Thoracic aorta (tissue), 2 donors: Measurements from ENCODE around the gene CHST11. TPM values are rescaled to one million over a fixed set of nuclear protein-coding genes. Genes with fewer than 3 reads are reported as not detected.

Source experiments
- ATAC-seq: fragments of 150-250 bp; one replicate; pipeline ENCODE4 v1.8.0; 2017; ENCODE audit warnings: low read depth; ENCODE audit not compliant: insufficient number of reproducible peaks, low FRiP score
- DNase-seq: peaks from one replicate; pipeline ENCODE4 v3.0.0-alpha.2; 2020; ENCODE audit warnings: low spot score
- H3K27ac ChIP-seq, 2 donors: fragments of 200-600 bp; sonication (generic); 1 replicate in 1 of 2; 2 replicates in 1 of 2; pipeline ENCODE4 v1.5.1; 2016; ENCODE audit warnings: mild to moderate bottlenecking in 2 of 2, moderate library complexity in 2 of 2
- H3K27me3 ChIP-seq: fragments of 200-600 bp; sonication (generic); replicated peaks from 2 replicates; pipeline ENCODE4 v1.6.0; 2016; ENCODE audit warnings: mild to moderate bottlenecking; ENCODE audit not compliant: insufficient read depth
- H3K36me3 ChIP-seq: fragments of 200-600 bp; sonication (generic); one replicate; pipeline ENCODE4 v1.5.1; 2016
- H3K4me1 ChIP-seq, 2 donors: fragments of 200-600 bp; sonication (generic); 1 replicate in 1 of 2; 2 replicates in 1 of 2; pipeline versions ENCODE4 v1.5.1 to v1.6.0; 2016; ENCODE audit warnings: low read depth in 2 of 2, mild to moderate bottlenecking in 1 of 2; ENCODE audit not compliant: control insufficient read depth in 1 of 2
- H3K4me3 ChIP-seq: fragments of 200-600 bp; sonication (generic); 2 replicates; pipeline ENCODE4 v1.5.1; 2016; ENCODE audit warnings: mild to moderate bottlenecking
- H3K9me3 ChIP-seq: fragments of 200-600 bp; sonication (generic); 2 replicates; pipeline ENCODE4 v1.5.1; 2016
- total RNA-seq, 2 donors: library from RNA; depleted of rRNA; stranded (reverse); fragments of >200 nt; gene quantifications; one replicate each; pipeline versions ENCODE4 v1.1.0 to v1.2.3, GENCODE V29; 2016
- TF ChIP-seq, protein P1 (sequence below): fragments of 200-600 bp; sonication (generic); IDR thresholded peaks from one replicate; pipeline ENCODE4 v1.5.1; 2019; ENCODE audit warnings: antibody characterized with exemption

The CHST11 gene
- total RNA-seq, 2 donors from 2014 or later: 41.9 to 79.3 TPM

DNA sequence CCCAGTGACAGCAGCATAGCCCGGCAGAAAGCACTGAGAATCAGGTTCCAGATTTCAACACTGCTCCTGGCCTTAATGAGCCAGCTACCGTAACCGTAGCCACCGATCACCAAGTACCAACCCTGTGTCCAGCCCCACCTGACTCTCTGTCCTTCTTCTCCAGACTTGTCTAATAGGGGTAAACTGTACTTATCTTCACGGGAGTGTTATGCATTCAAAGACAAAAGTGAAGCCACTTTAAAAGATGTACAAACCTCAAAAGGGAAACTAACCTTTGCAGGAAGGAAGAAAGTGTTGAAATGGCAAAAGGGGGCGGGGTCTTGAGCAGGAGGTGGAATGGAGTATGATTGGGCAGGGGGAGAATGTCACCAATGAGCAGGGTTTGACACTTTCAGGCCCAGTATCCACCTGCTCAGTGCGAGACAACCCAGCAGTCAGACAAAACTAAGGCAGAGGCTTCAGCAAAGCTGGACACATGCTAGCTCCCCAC is 226.1 kb downstream of the CHST11 start:
- Histone ChIP-seq H3K27me3 (no peaks in the 10 kb centered on the region), H3K4me3 (no peak overlapping the region), H3K4me1 (peaks cover 25 to 50% of the 10 kb centered on the region in 2 donors), H3K9me3 (no peaks in the 10 kb centered on the region), H3K36me3 (no peaks in the 10 kb centered on the region), H3K27ac (no peak overlapping the region)
- TF ChIP-seq, protein P1, sequence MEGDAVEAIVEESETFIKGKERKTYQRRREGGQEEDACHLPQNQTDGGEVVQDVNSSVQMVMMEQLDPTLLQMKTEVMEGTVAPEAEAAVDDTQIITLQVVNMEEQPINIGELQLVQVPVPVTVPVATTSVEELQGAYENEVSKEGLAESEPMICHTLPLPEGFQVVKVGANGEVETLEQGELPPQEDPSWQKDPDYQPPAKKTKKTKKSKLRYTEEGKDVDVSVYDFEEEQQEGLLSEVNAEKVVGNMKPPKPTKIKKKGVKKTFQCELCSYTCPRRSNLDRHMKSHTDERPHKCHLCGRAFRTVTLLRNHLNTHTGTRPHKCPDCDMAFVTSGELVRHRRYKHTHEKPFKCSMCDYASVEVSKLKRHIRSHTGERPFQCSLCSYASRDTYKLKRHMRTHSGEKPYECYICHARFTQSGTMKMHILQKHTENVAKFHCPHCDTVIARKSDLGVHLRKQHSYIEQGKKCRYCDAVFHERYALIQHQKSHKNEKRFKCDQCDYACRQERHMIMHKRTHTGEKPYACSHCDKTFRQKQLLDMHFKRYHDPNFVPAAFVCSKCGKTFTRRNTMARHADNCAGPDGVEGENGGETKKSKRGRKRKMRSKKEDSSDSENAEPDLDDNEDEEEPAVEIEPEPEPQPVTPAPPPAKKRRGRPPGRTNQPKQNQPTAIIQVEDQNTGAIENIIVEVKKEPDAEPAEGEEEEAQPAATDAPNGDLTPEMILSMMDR: no peak
- no peak for DNase-seq
- no peak for ATAC-seq

DNA sequence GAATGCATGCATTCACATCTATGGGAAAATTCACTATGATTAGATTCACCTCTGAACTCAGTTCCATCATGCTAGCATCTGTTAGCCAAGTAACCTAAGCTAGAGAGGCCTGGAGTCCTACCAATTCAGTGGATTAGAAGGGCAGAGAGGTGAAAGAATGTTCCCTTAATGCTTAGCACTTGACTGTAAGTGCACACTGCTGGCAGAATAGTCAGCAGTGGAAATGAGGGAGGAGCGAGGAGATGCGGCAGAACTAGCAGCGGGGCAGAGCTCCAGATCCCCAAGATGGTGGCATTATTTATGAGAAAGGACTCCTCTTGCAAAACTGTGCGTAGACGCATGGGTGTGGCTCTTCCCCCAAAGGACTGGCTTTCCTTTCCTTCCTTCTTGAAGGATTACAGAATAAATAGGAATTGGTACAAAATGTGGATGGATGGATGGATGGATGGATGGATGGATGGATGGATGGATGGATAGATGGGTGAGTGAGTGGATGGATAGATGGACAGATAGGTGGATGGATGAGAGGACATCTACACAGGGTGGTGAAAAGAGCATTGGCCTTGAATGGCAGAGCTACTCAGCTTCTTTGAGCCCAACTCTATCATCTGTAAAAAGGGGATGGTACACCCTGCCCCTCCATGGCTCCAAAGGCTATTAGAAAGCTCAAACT is 227.2 kb downstream of the CHST11 start:
- no peaks in the 10 kb centered on the region for H3K27me3 ChIP-seq
- TF ChIP-seq, protein P1: no peak
- ATAC-seq (no peak), DNase-seq (no peak)
- no peak overlapping the region for H3K27ac ChIP-seq
- H3K4me3 ChIP-seq: no peak overlapping the region
- peaks cover 25 to 56% of the 10 kb centered on the region in 2 donors for H3K4me1 ChIP-seq
- no peaks in the 10 kb centered on the region for H3K36me3 ChIP-seq
- no peaks in the 10 kb centered on the region for H3K9me3 ChIP-seq

DNA sequence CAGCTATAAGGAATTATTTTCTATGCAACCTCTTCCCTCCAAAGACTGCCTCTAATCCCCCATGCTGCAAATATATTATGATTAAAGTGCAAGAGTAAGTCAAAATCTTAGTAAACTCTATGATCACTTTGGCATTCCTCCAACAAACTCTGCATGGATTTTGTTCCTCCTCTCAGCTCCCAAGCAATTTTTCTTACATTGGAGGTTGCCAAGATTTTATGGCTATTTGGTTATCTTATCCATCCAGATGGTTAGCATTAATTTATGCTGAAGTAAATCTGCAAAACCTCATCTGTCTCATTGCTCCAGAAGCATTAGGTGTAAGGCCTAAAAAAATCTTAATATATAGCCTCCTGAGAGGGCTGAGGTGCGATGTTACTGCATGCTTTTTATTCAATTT is 228.1 kb downstream of the CHST11 start:
- DNase-seq: no peak
- no peaks in the 10 kb centered on the region for H3K36me3 ChIP-seq
- peaks cover 28 to 63% of the 10 kb centered on the region in 2 donors for H3K4me1 ChIP-seq
- TF ChIP-seq, protein P1: no peak
- no peaks in the 10 kb centered on the region for H3K9me3 ChIP-seq
- H3K27me3 ChIP-seq: no peaks in the 10 kb centered on the region
- H3K4me3 ChIP-seq: no peak overlapping the region
- ATAC-seq: no peak
- H3K27ac ChIP-seq: no peak overlapping the region

DNA sequence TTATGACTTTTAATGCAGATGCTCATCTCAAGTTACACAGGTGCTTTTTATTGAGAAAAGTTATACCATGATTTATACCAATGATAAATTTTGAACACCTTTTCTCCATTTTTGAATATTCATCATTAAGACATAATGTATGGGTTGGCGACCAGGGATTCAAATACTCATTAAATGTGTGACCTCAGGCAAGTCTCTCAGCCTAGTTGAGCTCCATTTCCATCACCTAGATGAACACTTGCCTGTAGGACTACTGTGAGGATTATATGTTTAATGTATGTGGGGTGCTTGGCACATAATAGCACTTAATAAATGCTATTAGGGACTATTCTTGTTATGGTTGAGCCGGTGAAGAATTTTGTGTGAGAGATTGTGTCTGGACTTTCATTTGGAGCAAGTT is 228.6 kb downstream of the CHST11 start:
- Histone ChIP-seq H3K27ac (peak overlapping the region; percentile 54 to 67), H3K36me3 (no peaks in the 10 kb centered on the region), H3K27me3 (no peaks in the 10 kb centered on the region), H3K4me3 (no peak overlapping the region), H3K9me3 (no peaks in the 10 kb centered on the region), H3K4me1 (peaks cover 28 to 63% of the 10 kb centered on the region in 2 donors)
- ATAC-seq (no peak), DNase-seq (no peak)
- TF ChIP-seq, protein P1: no peak

DNA sequence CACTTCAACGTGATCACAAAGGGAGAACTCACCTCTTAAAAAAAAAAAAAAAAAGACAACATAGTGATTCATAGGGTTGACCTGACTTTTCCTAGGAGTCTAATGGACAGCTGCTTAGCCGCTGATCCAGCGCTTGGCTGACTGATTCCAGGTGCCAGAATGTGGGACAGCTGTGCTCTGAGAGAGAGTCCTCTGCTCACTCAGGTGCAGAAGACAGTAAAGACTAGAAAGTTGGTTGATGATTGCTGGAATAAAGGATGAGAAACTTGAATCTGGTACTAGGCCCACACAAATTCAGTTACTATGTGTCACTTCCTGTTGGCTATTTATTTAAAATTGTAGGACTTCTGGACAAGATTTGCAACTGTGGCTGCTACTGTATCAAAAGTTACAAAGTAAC is 229.4 kb downstream of the CHST11 start:
- Histone ChIP-seq H3K9me3 (no peaks in the 10 kb centered on the region), H3K4me3 (no peak overlapping the region), H3K36me3 (no peaks in the 10 kb centered on the region), H3K27me3 (no peaks in the 10 kb centered on the region), H3K27ac (peak overlapping the region; percentile 54 to 67), H3K4me1 (peaks cover 28 to 63% of the 10 kb centered on the region in 2 donors)
- TF ChIP-seq, protein P1: no peak
- ATAC-seq: no peak
- no peak for DNase-seq
